AG04449 (cell line): ENCODE data around the gene ZDHHC21.

Source experiments
- CTCF ChIA-PET: fragments of 350-600 bp; formaldehyde crosslinking; extraction: SDS; loops from one replicate; lab custom pipeline; 2021; ENCODE audit warnings: antibody characterized with exemption; lab: Yijun Ruan, JAX
- POLR2A ChIA-PET: fragments of 400-600, 350-600 bp; formaldehyde crosslinking; extraction: SDS; loops from one replicate; lab custom pipeline; 2020; ENCODE audit warnings: antibody characterized with exemption, inconsistent platforms; lab: Yijun Ruan, JAX
- DNase-seq: peaks from one replicate; pipeline ENCODE4 v3.0.0-alpha.2; 2010; ENCODE audit warnings: low read depth, low spot score
- H3K4me3 ChIP-seq: 2 replicates; pipeline ENCODE4 v1.5.1; 2011; ENCODE audit warnings: low read depth, mild to moderate bottlenecking, control low read depth, low read length
- CTCF ChIP-seq: IDR thresholded peaks from one replicate; pipeline ENCODE4 v1.5.1; 2011; ENCODE audit warnings: mild to moderate bottlenecking, moderate library complexity, low read length, control low read depth, inconsistent platforms; ENCODE audit not compliant: insufficient read depth; ENCODE audit errors: missing control alignments

The ZDHHC21 gene

GRCh38 chr9:14574173-14574572 is 119.1 kb downstream of the ZDHHC21 start:
- ChIA-PET POLR2A (no interaction called here), CTCF (no interaction called here)
- no peak overlapping the region for H3K4me3 ChIP-seq
- no peak for TF ChIP-seq CTCF
- DNase-seq = no peak

- H3K4me3 ChIP-seq = no peak overlapping the region
- ChIA-PET CTCF (no interaction called here), POLR2A (no interaction called here)
- DNase-seq = no peak
- TF ChIP-seq CTCF = no peak
Measured at GRCh38 chr9:14573319-14573718, 119.9 kb downstream of the ZDHHC21 start.

DNA sequence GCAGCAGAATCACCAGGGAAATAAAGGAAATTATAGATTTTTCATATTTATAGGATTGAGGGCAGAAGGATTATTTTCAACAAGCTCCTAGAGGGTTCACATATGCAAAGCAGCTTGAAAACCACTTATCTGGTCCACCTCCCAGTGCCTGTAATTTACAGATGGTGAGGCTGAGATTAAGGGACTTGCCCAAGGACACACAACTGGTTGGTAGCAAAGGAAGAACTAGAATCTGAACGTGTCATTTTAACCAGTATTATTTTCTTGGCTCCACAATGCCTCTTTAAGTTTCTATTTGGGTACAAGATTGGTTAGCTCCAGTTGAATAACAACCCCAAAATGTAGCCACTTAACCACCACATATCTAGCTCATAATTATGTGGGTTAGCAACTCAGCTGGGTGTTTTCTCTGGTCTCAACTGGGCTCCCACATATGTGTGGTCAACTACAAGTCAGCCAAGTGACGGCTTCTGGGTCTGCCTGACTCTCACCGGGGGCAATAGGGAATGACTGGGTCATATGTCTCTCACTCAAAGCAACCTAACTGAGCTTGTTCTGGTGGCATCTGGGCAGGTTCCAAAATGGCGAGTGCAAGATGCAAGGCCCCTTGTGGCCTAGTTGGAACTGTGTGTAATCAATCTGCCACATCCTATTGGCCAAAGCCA is 127.7 kb downstream of the ZDHHC21 start:
- no peak overlapping the region for H3K4me3 ChIP-seq
- ChIA-PET CTCF (no interaction called here), POLR2A (no interaction called here)
- no peak for TF ChIP-seq CTCF
- DNase-seq = no peak

DNA sequence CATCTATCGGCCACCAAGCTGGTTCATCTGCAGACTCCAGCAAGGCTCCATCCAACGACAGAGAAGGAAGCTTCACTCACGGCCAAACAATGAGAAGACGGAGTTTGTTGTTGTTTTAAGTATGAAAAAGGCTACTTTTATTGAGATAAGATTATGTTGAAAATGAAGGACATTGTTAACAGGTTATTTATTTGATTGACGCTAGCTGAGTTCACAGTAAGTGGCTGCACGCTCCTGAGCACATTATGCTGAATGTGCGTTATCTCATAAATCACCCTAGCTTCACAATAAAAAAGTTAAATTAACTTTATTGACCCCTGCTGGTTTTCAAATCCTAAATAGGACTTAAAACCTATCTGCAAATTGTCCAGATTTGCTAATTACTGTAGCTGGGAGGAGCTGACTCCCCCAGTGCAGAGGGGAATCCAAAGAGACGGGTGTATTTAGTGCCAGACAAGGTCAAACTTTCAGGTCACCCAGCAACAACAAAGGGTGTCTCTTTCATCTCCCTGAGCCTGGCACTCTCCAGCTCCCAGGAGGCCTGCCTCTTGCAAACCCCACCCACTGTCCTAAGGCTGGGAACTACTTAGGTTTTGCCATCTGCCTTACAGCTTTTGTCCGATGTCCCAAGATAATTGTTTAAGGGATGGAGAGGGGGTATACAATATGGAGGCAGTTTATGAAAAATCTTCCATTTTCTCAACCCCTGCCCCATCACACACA is 129.2 kb downstream of the ZDHHC21 start:
- H3K4me3 ChIP-seq = no peak overlapping the region
- no peak for TF ChIP-seq CTCF
- no peak for DNase-seq
- POLR2A ChIA-PET = no interaction called here
- CTCF ChIA-PET = no interaction called here

DNA sequence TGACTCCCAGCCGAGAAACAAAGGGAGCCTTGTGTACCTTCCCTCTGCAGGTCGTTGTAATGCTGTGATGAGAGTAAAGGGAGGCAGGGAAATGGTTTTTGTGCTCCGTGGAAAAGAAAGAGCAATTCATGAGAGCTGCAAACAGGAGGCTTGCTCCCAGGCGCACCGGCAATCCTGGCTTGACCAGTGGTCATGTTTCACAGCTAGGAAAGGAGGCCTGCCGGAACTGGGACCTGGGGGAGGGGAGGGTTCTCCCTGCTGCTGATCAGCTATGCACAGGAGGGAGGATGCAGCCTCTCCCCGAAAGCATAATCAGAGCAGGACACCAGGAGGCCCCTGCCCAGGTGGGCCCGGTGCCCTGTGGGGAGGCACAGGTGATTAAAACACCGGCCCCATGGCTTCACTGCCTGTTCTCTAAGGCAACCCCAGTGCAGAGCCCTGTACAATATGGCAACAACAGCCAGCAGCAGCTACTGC is 131.3 kb downstream of the ZDHHC21 start:
- DNase-seq = no peak
- ChIA-PET POLR2A (no interaction called here), CTCF (no interaction called here)

More for the DNA sequence above, 131.3 kb downstream of the ZDHHC21 start:
- no peak overlapping the region for H3K4me3 ChIP-seq
- TF ChIP-seq CTCF = no peak
